ENCODE data around the gene PLIN5. TPM values are rescaled to one million over a fixed set of nuclear protein-coding genes. Genes with fewer than 3 reads are reported as not detected.

PLIN5 gene
- total RNA-seq: not detected in 2 replicates

GRCh38 chr19:4534836-4535658 is at the start of gene PLIN5:
PLIN5 (minus strand) TSS chr19:4535224; CDS start chr19:4534074, 1,150 bp downstream.

DNA sequence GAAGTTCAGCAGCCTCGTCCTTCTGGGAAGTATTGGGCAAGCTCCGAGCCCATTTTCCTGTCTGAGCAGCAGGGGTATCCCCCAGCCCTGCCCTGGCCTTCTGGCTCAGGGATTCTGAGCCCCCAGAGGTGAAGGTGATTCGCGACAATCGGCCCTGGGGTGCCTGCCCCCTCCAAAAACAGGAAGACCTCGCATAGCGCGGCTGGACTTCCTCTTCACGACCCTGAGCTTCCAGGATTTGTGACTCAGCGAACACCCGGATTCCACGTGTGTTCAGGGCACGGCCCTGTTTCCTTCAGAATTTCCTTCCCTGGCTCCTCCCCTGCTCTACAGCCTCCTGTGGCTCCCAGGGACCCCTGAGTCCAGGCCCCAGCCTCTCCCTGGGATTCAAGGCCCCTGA is 24.5 kb upstream of the PLIN5 start, which contains the start of gene SEMA6B:
TSS of gene SEMA6B (minus strand) at position 116 of the 400 bp plus-strand sequence. CDS start 1,227 bp downstream, outside the sequence.

GRCh38 chr19:4539693-4540581 is 4.9 kb upstream of the PLIN5 start, which contains the start of gene LRG1:
LRG1 (minus strand) TSS chr19:4540036; CDS start chr19:4540013, 23 bp downstream.

DNA sequence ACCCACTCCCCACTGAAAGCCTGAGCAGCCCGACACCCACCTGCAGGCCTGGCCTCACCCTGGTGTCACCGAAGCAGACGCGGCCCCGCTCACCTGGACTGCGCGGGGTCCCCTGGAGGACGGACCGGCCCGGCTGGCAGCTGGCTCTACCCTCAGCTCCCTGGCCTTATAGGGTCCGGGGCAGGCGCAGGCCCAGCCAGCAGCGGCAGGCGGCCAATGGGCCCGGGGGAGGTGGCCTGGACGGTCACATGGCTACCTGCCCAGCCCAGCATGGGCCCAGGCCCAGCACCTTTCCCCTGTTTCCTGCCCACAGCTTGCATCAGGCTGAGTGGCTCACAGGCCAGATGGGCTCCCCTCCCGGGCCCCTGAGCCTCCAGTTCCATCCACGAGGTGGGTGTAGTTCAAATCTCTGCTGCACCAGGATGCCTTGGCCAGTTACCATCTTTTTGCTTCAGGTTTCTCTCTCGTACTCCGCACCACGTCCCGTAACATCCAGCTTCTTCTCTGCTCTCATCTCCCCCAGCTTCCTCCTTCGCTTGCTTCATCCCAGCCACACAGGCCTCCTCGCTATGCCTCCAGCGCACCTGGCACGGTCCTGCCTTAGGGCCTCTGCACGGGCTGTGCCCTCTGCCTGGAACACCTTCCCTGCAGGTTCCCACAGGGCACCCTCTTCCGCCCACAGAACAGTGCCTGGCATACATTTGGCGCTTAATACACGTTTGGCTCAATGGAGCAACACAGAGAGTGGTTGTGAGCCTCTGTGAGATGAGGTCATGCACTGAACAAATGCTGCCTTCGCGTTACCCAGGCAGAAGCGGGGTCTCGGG is 16.5 kb downstream of the PLIN5 start, which contains the start of gene PLIN4:
TSS of gene PLIN4 (minus strand) at position 142 of the 827 bp plus-strand sequence. CDS start 214 bp downstream, outside the sequence.

Other genes with a start within 250 kb of the PLIN5 start
- not detected in 2 replicates for gene TMIGD2, start 232.8 kb downstream of the PLIN5 start, total RNA-seq
- gene FSD1, start 230.6 kb downstream of the PLIN5 start, total RNA-seq: 7.8 and 10.4 TPM in 2 replicates
- gene STAP2, start 196.4 kb downstream of the PLIN5 start, total RNA-seq: 0.73 and 2.2 TPM in 2 replicates
- gene MPND, start 191.7 kb downstream of the PLIN5 start, total RNA-seq: 3.9 and 6.9 TPM in 2 replicates
- gene SH3GL1, start 134.7 kb downstream of the PLIN5 start, total RNA-seq: 40.9 and 45.2 TPM in 2 replicates
- 6.6 and 6.8 TPM in 2 replicates for gene CHAF1A, start 132.6 kb downstream of the PLIN5 start, total RNA-seq
- gene UBXN6, start 77.4 kb downstream of the PLIN5 start, total RNA-seq: 88.3 and 94.6 TPM in 2 replicates
- 34.7 and 38.0 TPM in 2 replicates for gene HDGFL2, start 62.9 kb downstream of the PLIN5 start, total RNA-seq
- 0.26 and 2.9 TPM in 2 replicates for gene PLIN4, start 16.7 kb downstream of the PLIN5 start, total RNA-seq
- gene LRG1, start 4.8 kb upstream of the PLIN5 start, total RNA-seq: not detected in 2 replicates
- 0.20 TPM in 2 replicates for gene SEMA6B, start 24.5 kb upstream of the PLIN5 start, total RNA-seq
- 2.0 and 2.1 TPM in 2 replicates for gene TNFAIP8L1, start 104.3 kb upstream of the PLIN5 start, total RNA-seq
- 271 and 327 TPM in 2 replicates for gene MYDGF, start 135.1 kb upstream of the PLIN5 start, total RNA-seq
- gene DPP9, start 188.6 kb upstream of the PLIN5 start, total RNA-seq: 28.5 and 51.1 TPM in 2 replicates

Data from smooth muscle cell of the pulmonary artery (primary cell).